ENCODE measurements around the gene VAV3. TPM values are rescaled to one million over a fixed set of nuclear protein-coding genes. Genes with fewer than 3 reads are reported as not detected.
A peak's percentile ranks its signal among the peaks of the same experiment; 100 is the strongest.
"Not testable (repeated sequence)": the region's sequence is repeated elsewhere in the genome, so short reads cannot be mapped to it uniquely, and the experiment has no call there.

The VAV3 gene
- total RNA-seq, 1 donor = 0.09 TPM

DNA sequence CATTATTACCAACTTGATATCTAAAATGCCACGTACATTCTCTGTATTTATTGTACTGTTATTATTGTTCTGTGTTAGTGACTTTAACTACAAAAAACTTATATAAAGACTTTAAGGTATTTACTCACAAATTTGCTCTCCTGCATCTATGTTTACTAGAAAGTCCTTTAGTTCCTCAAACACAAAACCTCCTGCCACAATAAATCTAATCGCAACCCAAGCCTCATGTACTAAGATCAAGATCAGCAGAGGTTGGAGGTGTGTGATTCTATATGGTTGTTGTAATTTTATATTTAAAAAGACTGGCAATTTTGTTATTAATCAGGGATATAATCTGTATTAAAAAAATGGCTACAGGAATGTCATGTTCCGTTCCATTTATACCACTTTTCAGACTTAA, 68.6 kb downstream of the VAV3 start:
- no peak overlapping the region for H3K4me3 ChIP-seq (ENCODE audit: low read depth, low read length)
- DNase-seq (ENCODE audit: low read depth) = no peak
- no peak for TF ChIP-seq CTCF (IDR thresholded peaks at IDR 0.05; ENCODE audit: insufficient read depth, low read length)

GRCh38 chr1:107895403-107896191, 69.4 kb downstream of the VAV3 start:
- DNase-seq (ENCODE audit: low read depth) = no peak

DNA sequence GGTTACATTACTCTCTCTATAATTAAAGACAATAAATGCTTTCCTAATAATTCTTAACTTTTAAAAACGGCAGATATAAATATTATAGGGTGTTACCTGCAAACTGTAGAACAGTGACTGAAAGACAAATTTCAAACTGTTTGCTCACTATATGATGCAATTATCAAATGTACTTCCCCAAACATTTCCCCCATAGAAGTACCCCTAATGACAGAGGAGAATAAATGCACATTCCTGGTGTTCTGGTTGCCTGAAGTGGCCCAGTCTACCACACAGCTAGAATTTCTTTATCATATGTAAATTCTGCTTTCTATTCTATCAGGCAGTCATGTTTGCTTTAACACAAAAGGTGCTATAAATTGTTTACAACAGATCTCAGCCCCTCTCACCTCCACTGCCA, 70.4 kb downstream of the VAV3 start:
- H3K4me3 ChIP-seq (ENCODE audit: low read depth, low read length) = no peak overlapping the region
- DNase-seq (ENCODE audit: low read depth) = no peak
- TF ChIP-seq CTCF (IDR thresholded peaks at IDR 0.05; ENCODE audit: insufficient read depth, low read length) = no peak

More at GRCh38 chr1:107895403-107896191, 69.4 kb downstream of the VAV3 start:
- H3K4me3 ChIP-seq (ENCODE audit: low read depth, low read length) = no peak overlapping the region
- no peak for TF ChIP-seq CTCF (IDR thresholded peaks at IDR 0.05; ENCODE audit: insufficient read depth, low read length)

GRCh38 chr1:107893350-107893749, 71.6 kb downstream of the VAV3 start:
- not testable (repeated sequence) for H3K4me3 ChIP-seq (ENCODE audit: low read depth, low read length); DNase-seq (ENCODE audit: low read depth)

GRCh38 chr1:107889524-107889923, 75.5 kb downstream of the VAV3 start:
- DNase-seq (ENCODE audit: low read depth) = no peak
- H3K4me3 ChIP-seq (ENCODE audit: low read depth, low read length) = no peak overlapping the region
- TF ChIP-seq CTCF (IDR thresholded peaks at IDR 0.05; ENCODE audit: insufficient read depth, low read length) = no peak

- no peak for DNase-seq (ENCODE audit: low read depth)
- no peak for TF ChIP-seq CTCF (IDR thresholded peaks at IDR 0.05; ENCODE audit: insufficient read depth, low read length)
- no peak overlapping the region for H3K4me3 ChIP-seq (ENCODE audit: low read depth, low read length)
Measured at GRCh38 chr1:107883562-107883961, 81.4 kb downstream of the VAV3 start.

GRCh38 chr1:107879927-107880326, 85.1 kb downstream of the VAV3 start:
- TF ChIP-seq CTCF (IDR thresholded peaks at IDR 0.05; ENCODE audit: insufficient read depth, low read length) = no peak
- H3K4me3 ChIP-seq (ENCODE audit: low read depth, low read length) = no peak overlapping the region
- DNase-seq (ENCODE audit: low read depth) = peak; percentile 4
